Sigmoid colon (tissue), 7 donors: ENCODE measurements around the gene CDC42BPA. TPM values are rescaled to one million over a fixed set of nuclear protein-coding genes. Genes with fewer than 3 reads are reported as not detected.

Source experiments
- DNase-seq: peaks from one replicate; pipeline ENCODE4 v3.0.0-alpha.2; 2019
- H3K27ac ChIP-seq, 4 donors: fragments of 200-600 bp; sonication (generic); one replicate each; pipeline ENCODE4 v1.5.1; 2016 to 2019; ENCODE audit warnings: mild to moderate bottlenecking in 1 of 4
- H3K27me3 ChIP-seq, 3 donors: fragments of 200-600 bp; sonication (generic); one replicate each; pipeline ENCODE4 v1.5.1; 2019; ENCODE audit warnings: mild to moderate bottlenecking in 1 of 3
- H3K36me3 ChIP-seq, 4 donors: fragments of 200-600 bp; sonication (generic); one replicate each; pipeline ENCODE4 v1.5.1; 2016 to 2019
- H3K4me1 ChIP-seq, 4 donors: fragments of 200-600 bp; sonication (generic); one replicate each; pipeline ENCODE4 v1.5.1; 2017 to 2019
- H3K4me3 ChIP-seq, 4 donors: fragments of 200-600 bp; sonication (generic); one replicate each; pipeline ENCODE4 v1.5.1; 2017 to 2019; ENCODE audit warnings: mild to moderate bottlenecking in 2 of 4, moderate library complexity in 1 of 4
- H3K9me3 ChIP-seq, 4 donors: fragments of 200-600 bp in 3 of 4; sonication (generic) in 3 of 4; one replicate each; pipeline versions ENCODE4 v1.5.1 to v1.6.1; 2013 to 2019
- CTCF ChIP-seq, 4 experiments: fragments of 450-650 bp in 3 of 4; fragments of 200-600 bp in 1 of 4; IDR thresholded peaks; one replicate each; pipeline ENCODE4 v1.5.1; 2016 to 2019; ENCODE audit warnings: antibody characterized with exemption in 4 of 4, mild to moderate bottlenecking in 3 of 4, moderate library complexity in 2 of 4
- EP300 ChIP-seq, 4 donors: sonication (generic); formaldehyde crosslinking; IDR thresholded peaks; one replicate each; pipeline ENCODE4 v1.6.1; 2017; ENCODE audit warnings: antibody characterized with exemption in 4 of 4
- POLR2A ChIP-seq, 2 donors: fragments of 450-650 bp; IDR thresholded peaks; one replicate each; pipeline ENCODE4 v1.6.1; 2016; ENCODE audit warnings: antibody characterized with exemption in 2 of 2, mild to moderate bottlenecking in 2 of 2, moderate library complexity in 2 of 2
- POLR2AphosphoS5 ChIP-seq, 4 donors: sonication (generic); formaldehyde crosslinking; IDR thresholded peaks; one replicate each; pipeline ENCODE4 v1.6.1; 2017; ENCODE audit warnings: antibody characterized with exemption in 4 of 4
- WGBS, 2 donors: extraction: QIAGEN DNeasy Blood & Tissue Kit; methylation state at CpG; one replicate each; pipeline ENCODE4 v1.1.7; 2013; 5-methylcytosine and 5-hydroxymethylcytosine counted together
- intact Hi-C: fragments of 100-400 bp; cut with DNase I; formaldehyde crosslinking; loops from one replicate; pipeline ENCODE4 v1.15.1; 2023
- polyA plus RNA-seq, 3 donors: library from polyadenylated mRNA; stranded (reverse); fragments of 200-250 nt; gene quantifications; one replicate each; pipeline ENCODE4 v1.2.3, GENCODE V29; 2013
- total RNA-seq, 4 donors: library from RNA; depleted of rRNA; stranded (reverse); fragments of >200 nt; gene quantifications; one replicate each; pipeline ENCODE4 v1.1.0, GENCODE V29; 2016
- donor health status: healthy with polysubstance abuse.
- donor health status: Bipolar disorder and iron deficiency.
- donor health status: healthy.

CDC42BPA gene
- total and polyA plus RNA-seq, 7 donors: 8.4 to 93.6 (median 60.8) TPM

- WGBS, 2 donors: 87 to 94% methylated on average over 2 of the region's 2 CpGs
- TF ChIP-seq EP300 (IDR thresholded peaks at IDR 0.05): no peak
- no peak for TF ChIP-seq POLR2AphosphoS5 (IDR thresholded peaks at IDR 0.05)
- no peak for TF ChIP-seq POLR2A (IDR thresholded peaks at IDR 0.05)
These were observed 144.1 kb downstream of the CDC42BPA start for GRCh38 chr1:227174164-227174563.

GRCh38 chr1:227170361-227171166, 147.7 kb downstream of the CDC42BPA start:
- Histone ChIP-seq H3K27me3 (no peaks in the 10 kb centered on the region), H3K27ac (no peak overlapping the region), H3K36me3 (no peaks in the 10 kb centered on the region), H3K4me3 (no peak overlapping the region), H3K9me3 (no peaks in the 10 kb centered on the region), H3K4me1 (peaks cover 0 to 21% (median 5%) of the 10 kb centered on the region in 4 donors)
- 83 to 89% methylated on average over 3 of the region's 3 CpGs for WGBS, 2 donors
- TF ChIP-seq EP300 (IDR thresholded peaks at IDR 0.05): no peak
- no peak for TF ChIP-seq POLR2A (IDR thresholded peaks at IDR 0.05)
- no peak for TF ChIP-seq POLR2AphosphoS5 (IDR thresholded peaks at IDR 0.05)
- no peak for TF ChIP-seq CTCF (IDR thresholded peaks at IDR 0.05)
- intact Hi-C loops: no loop called here
- no peak for DNase-seq

More at GRCh38 chr1:227174164-227174563, 144.1 kb downstream of the CDC42BPA start:
- no peaks in the 10 kb centered on the region for H3K27me3 ChIP-seq
- no peaks in the 10 kb centered on the region for H3K36me3 ChIP-seq
- DNase-seq: no peak
- H3K4me3 ChIP-seq: no peak overlapping the region
- intact Hi-C loops: no loop called here
- H3K4me1 ChIP-seq: peaks cover 0 to 13% (median 0%) of the 10 kb centered on the region in 4 donors
- no peak overlapping the region for H3K27ac ChIP-seq
- no peaks in the 10 kb centered on the region for H3K9me3 ChIP-seq

DNA sequence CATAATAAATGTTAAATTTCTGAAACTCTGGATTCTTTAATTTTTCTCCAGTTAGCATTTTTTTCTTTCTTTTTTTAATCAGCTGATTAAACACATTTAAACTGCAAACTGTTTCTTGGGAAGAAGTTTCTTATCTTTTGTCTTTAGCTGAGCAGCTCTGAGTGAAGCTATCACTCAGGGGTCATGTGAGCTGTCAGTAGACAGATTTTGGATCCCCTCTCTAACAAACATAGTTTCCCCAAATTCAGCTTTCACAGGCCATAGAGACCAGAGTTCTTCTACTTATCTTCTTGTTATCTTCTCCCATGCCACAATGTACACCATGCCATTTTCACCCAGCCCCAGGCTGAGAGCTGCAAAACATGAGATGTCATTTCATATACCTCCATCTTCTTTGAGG, 148.9 kb downstream of the CDC42BPA start:
- H3K27me3 ChIP-seq: no peaks in the 10 kb centered on the region
- H3K36me3 ChIP-seq: no peaks in the 10 kb centered on the region
- no peak overlapping the region for H3K27ac ChIP-seq
- H3K9me3 ChIP-seq: no peaks in the 10 kb centered on the region
- H3K4me3 ChIP-seq: no peak overlapping the region
- DNase-seq: no peak
- TF ChIP-seq CTCF (IDR thresholded peaks at IDR 0.05) (no peak), POLR2AphosphoS5 (IDR thresholded peaks at IDR 0.05) (no peak), EP300 (IDR thresholded peaks at IDR 0.05) (no peak), POLR2A (IDR thresholded peaks at IDR 0.05) (no peak)
- intact Hi-C loops: no loop called here
- H3K4me1 ChIP-seq: peaks cover 0 to 21% (median 5%) of the 10 kb centered on the region in 4 donors

DNA sequence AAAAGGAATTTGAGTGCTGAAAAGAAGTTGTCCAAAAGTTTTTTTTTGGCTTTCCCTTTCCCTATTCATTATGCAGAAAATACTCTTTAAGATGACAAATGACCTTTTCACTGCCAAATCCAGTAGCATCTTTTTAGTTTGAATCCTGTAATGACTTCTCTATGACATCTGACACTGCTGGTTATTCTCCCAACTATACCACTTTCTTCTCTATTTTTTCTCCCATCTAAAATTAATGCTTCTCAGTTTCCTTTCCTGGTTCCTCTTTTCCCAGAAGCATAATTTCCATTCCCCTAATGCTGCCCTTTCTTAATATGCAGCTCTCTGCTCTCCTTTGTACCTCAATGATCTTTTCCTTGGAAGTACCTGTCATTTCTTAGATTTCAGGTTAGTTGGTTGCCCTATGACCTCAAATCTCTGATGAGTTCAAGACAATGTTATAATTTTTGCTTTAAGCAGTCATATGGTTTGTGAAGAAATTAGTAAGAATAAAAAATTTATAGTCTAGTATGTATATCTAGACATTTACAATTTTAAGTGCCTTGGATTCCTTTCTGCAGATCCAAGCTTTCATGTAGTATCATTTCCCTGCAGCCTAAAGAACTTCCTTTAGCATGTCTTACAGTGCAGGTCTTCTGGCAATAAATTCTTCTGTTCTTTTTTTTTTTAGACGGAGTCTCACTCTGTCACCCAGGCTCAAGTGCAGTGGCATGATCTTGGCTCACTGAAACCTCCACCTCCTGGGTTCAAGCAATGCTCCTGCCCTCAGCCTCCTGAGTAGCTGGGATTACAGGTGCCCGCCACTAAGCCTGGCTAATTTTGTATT, 150.8 kb downstream of the CDC42BPA start:
- TF ChIP-seq POLR2A (IDR thresholded peaks at IDR 0.05) (no peak), CTCF (IDR thresholded peaks at IDR 0.05) (no peak), POLR2AphosphoS5 (IDR thresholded peaks at IDR 0.05) (no peak), EP300 (IDR thresholded peaks at IDR 0.05) (no peak)
- H3K36me3 ChIP-seq: no peaks in the 10 kb centered on the region
- no peaks in the 10 kb centered on the region for H3K9me3 ChIP-seq
- no peak for DNase-seq
- H3K27me3 ChIP-seq: no peaks in the 10 kb centered on the region
- WGBS, 2 donors: 66 to 78% methylated on average over 2 of the region's 2 CpGs
- peaks cover 0 to 21% (median 5%) of the 10 kb centered on the region in 4 donors for H3K4me1 ChIP-seq
- no peak overlapping the region for H3K4me3 ChIP-seq
- intact Hi-C loops: no loop called here
- no peak overlapping the region for H3K27ac ChIP-seq

DNA sequence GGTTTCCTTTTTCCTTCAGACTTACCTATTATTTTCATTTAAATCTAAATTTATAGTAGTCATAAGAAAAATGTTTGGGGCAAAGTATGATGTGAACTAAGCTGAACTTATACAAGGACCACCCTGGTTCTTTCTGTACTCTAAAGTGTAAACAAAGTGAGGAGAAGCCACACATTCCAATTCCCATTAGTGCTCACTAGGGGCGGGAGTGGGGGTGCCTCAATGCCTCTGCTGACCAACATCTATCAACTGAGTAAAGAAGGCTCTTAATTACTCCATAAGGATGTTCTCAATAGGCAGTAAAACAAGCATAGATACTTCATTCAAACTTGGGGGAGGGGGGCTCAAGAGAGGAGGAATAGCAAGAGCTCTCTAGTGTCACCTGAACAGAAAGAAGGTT, 151.7 kb downstream of the CDC42BPA start:
- Histone ChIP-seq H3K4me1 (peaks cover 0 to 13% (median 5%) of the 10 kb centered on the region in 4 donors), H3K9me3 (no peaks in the 10 kb centered on the region), H3K27ac (no peak overlapping the region), H3K36me3 (no peaks in the 10 kb centered on the region), H3K27me3 (no peaks in the 10 kb centered on the region), H3K4me3 (no peak overlapping the region)
- TF ChIP-seq EP300 (IDR thresholded peaks at IDR 0.05) (no peak), POLR2AphosphoS5 (IDR thresholded peaks at IDR 0.05) (no peak), POLR2A (IDR thresholded peaks at IDR 0.05) (no peak), CTCF (IDR thresholded peaks at IDR 0.05) (no peak)
- WGBS, 2 donors: 82 to 86% methylated on average over 1 of the region's 1 CpG
- DNase-seq: no peak
- intact Hi-C loops: no loop called here
